Liver (tissue), 3 donors: Measurements from ENCODE around the gene HECTD1.

Experiments used
- ATF3 ChIP-seq: IDR thresholded peaks from 2 replicates; pipeline ENCODE4 v1.6.1; 2016; ENCODE audit warnings: antibody characterized with exemption
- CTCF ChIP-seq: fragments of 150-350 bp; IDR thresholded peaks from 2 replicates; pipeline ENCODE4 v1.5.1; 2017; ENCODE audit warnings: improper control_type of control experiment, low read depth, low read length; ENCODE audit not compliant: missing input control
- YY1 ChIP-seq: IDR thresholded peaks from 2 replicates; pipeline ENCODE4 v1.6.1; 2016; ENCODE audit warnings: antibody characterized with exemption, mild to moderate bottlenecking
- donor health status: healthy.
- donor health status: healthy.

- TF ChIP-seq ATF3 (no peak), CTCF (no peak), YY1 (no peak)
These were observed 37.2 kb downstream of the HECTD1 start for GRCh38 chr14:31170411-31170810.
